Measurements from ENCODE around the gene LILRB1.
"Not testable (repeated sequence)": the region's sequence is repeated elsewhere in the genome, so short reads cannot be mapped to it uniquely, and the experiment has no call there.

Gene LILRB1

GRCh38 chr19:54630262-54630661 is at the start of gene LILRB1:
LILRB1 (plus strand) TSS chr19:54630484; CDS start chr19:54631074, 590 bp downstream.
- not testable (repeated sequence) for DNase-seq

GRCh38 chr19:54586397-54586796 is 43.9 kb upstream of the LILRB1 start:
- no peak for DNase-seq

- DNase-seq, result no peak
Measured at GRCh38 chr19:54587026-54587425, 43.3 kb upstream of the LILRB1 start.

- not testable (repeated sequence) for DNase-seq
Measured at GRCh38 chr19:54593445-54593844, 36.8 kb upstream of the LILRB1 start, which contains the start of gene LILRA1. LILRA1 (plus strand) TSS chr19:54593632; CDS start chr19:54594245, 613 bp downstream.

GRCh38 chr19:54593931-54594626 is 36.2 kb upstream of the LILRB1 start:
- DNase-seq, result not testable (repeated sequence)

- no peak for DNase-seq
Measured at GRCh38 chr19:54594737-54595136, 35.5 kb upstream of the LILRB1 start.

- not testable (repeated sequence) for DNase-seq
Measured at GRCh38 chr19:54595680-54596436, 34.4 kb upstream of the LILRB1 start.

GRCh38 chr19:54600212-54600611 is 30.1 kb upstream of the LILRB1 start:
- DNase-seq, result no peak

- no peak for DNase-seq
Measured at GRCh38 chr19:54606230-54606629, 24.1 kb upstream of the LILRB1 start.

GRCh38 chr19:54606891-54607784 is 23.1 kb upstream of the LILRB1 start:
- no peak for DNase-seq

- no peak for DNase-seq
Measured at GRCh38 chr19:54607785-54608150, 22.5 kb upstream of the LILRB1 start.

- no peak for DNase-seq
Measured at GRCh38 chr19:54608205-54608604, 22.1 kb upstream of the LILRB1 start.

- no peak for DNase-seq
Measured at GRCh38 chr19:54608792-54609191, 21.5 kb upstream of the LILRB1 start.

- no peak for DNase-seq
Measured at GRCh38 chr19:54609356-54609791, 20.9 kb upstream of the LILRB1 start.

GRCh38 chr19:54612428-54612827 is 17.9 kb upstream of the LILRB1 start:
- no peak for DNase-seq

- DNase-seq, result no peak
Measured at GRCh38 chr19:54614726-54615125, 15.6 kb upstream of the LILRB1 start.

GRCh38 chr19:54616057-54616456 is 14.2 kb upstream of the LILRB1 start:
- DNase-seq, result no peak

GRCh38 chr19:54616821-54617560 is 13.3 kb upstream of the LILRB1 start:
- DNase-seq, result no peak

- DNase-seq, result no peak
Measured at GRCh38 chr19:54620464-54620863, 9.8 kb upstream of the LILRB1 start.

GRCh38 chr19:54622431-54622830 is 7.9 kb upstream of the LILRB1 start:
- DNase-seq, result no peak

GRCh38 chr19:54624234-54624633 is 6.0 kb upstream of the LILRB1 start:
- not testable (repeated sequence) for DNase-seq
